ENCODE data around the gene UBE2K.
"Not testable (repeated sequence)": the region's sequence is repeated elsewhere in the genome, so short reads cannot be mapped to it uniquely, and the experiment has no call there.

UBE2K gene

GRCh38 chr4:39699687-39700409 is 1.9 kb downstream of the UBE2K start:
- no peak for TF ChIP-seq ZFX (IDR thresholded peaks at IDR 0.05)
- TF ChIP-seq, protein P1, sequence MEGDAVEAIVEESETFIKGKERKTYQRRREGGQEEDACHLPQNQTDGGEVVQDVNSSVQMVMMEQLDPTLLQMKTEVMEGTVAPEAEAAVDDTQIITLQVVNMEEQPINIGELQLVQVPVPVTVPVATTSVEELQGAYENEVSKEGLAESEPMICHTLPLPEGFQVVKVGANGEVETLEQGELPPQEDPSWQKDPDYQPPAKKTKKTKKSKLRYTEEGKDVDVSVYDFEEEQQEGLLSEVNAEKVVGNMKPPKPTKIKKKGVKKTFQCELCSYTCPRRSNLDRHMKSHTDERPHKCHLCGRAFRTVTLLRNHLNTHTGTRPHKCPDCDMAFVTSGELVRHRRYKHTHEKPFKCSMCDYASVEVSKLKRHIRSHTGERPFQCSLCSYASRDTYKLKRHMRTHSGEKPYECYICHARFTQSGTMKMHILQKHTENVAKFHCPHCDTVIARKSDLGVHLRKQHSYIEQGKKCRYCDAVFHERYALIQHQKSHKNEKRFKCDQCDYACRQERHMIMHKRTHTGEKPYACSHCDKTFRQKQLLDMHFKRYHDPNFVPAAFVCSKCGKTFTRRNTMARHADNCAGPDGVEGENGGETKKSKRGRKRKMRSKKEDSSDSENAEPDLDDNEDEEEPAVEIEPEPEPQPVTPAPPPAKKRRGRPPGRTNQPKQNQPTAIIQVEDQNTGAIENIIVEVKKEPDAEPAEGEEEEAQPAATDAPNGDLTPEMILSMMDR (conservative IDR thresholded peaks at IDR 0.05) = no peak
- H3K27ac ChIP-seq = no peak overlapping the region

GRCh38 chr4:39700554-39700953 is 2.6 kb downstream of the UBE2K start:
- no peak overlapping the region for H3K27ac ChIP-seq
- TF ChIP-seq ZFX (IDR thresholded peaks at IDR 0.05) = no peak

GRCh38 chr4:39702716-39703115 is 4.8 kb downstream of the UBE2K start:
- H3K27ac ChIP-seq = no peak overlapping the region

GRCh38 chr4:39704789-39705188 is 6.9 kb downstream of the UBE2K start:
- not testable (repeated sequence) for H3K27ac ChIP-seq

More at GRCh38 chr4:39702716-39703115, 4.8 kb downstream of the UBE2K start:
- TF ChIP-seq, protein P1 (conservative IDR thresholded peaks at IDR 0.05) = no peak
- no peak for TF ChIP-seq ZFX (IDR thresholded peaks at IDR 0.05)

DNA sequence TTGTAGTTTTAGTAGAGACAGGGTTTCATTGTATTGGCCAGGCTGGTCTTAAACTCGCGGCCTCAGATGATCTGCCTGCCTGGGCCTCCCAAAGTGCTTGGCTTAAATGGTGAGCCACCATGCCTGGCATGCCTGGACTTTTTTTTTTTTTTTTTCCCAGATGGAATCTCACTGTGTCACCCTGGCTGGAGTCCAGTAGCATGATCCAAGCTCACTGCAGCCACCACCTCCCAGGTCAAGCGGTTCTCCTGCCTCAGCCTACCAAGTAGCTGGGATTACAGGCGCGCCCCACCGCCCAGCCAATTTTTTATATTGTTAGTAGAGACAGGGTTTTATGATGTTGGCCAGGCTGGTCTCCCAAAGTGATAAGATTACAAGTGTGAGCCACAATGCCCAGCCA is 8.4 kb downstream of the UBE2K start:
- H3K27ac ChIP-seq = peak overlapping the region; percentile 10; the same call in 1 of the 2 replicates
- TF ChIP-seq, protein P1 (conservative IDR thresholded peaks at IDR 0.05) = no peak
- TF ChIP-seq ZFX (IDR thresholded peaks at IDR 0.05) = no peak

GRCh38 chr4:39706741-39707511 is 9.0 kb downstream of the UBE2K start:
- TF ChIP-seq, protein P1 (conservative IDR thresholded peaks at IDR 0.05) = no peak
- TF ChIP-seq ZFX (IDR thresholded peaks at IDR 0.05) = no peak
- H3K27ac ChIP-seq = 0 out of 2 replicates have a peak overlapping the region, but pooled peaks have one; percentile 8

DNA sequence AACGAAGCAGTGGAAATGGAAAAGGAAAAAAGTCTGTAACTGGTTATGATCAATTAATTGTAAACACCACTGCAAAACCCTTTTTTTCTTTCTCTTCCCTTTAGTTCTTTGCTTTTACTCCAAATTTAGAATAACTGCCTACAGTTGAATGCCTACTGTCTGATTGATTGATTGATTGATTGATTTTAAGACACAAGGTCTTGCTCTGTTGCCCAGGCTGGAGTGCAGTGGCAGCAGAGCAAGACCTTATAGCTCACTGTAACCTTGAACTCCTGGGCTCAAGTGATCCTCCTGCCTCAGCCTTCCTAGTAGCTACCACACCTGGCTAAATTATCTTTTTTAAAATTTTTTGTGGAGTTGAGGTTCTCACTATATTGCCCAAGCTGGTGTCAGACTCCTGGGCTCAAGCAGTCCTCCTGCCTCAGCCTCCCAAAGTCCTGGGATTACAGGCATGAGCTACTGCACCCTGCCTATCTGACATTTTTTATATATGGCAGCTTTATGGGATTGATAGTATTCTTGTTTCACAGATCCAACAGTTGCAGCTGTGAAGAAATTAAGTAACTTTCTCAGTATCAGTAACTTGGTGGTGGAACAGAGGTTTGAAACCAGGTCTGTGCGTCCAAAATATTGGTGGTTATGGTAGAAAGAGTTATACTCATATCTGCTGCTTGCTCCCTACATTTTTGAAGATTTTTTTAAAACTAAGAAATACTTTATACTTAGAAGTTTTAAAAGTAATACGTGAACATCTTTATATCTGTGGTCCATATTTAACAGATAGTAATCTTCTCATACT is 12.4 kb downstream of the UBE2K start:
- no peak overlapping the region for H3K27ac ChIP-seq
- TF ChIP-seq, protein P1 (conservative IDR thresholded peaks at IDR 0.05) = no peak
- no peak for TF ChIP-seq ZFX (IDR thresholded peaks at IDR 0.05)

Data from C4-2B (cell line).